Muscle layer of colon (tissue), 2 donors: Measurements from ENCODE around the gene CELSR1.

ENCODE experiments used
- H3K27ac ChIP-seq: one replicate; pipeline ENCODE4 v1.7.0; 2013; ENCODE audit warnings: low read depth, mild to moderate bottlenecking, low read length, moderate library complexity
- H3K27me3 ChIP-seq, 2 donors: one replicate each; pipeline ENCODE4 v1.7.0; 2013; ENCODE audit warnings: low read length in 2 of 2, mild to moderate bottlenecking in 2 of 2; ENCODE audit not compliant: insufficient read depth in 2 of 2, control insufficient read depth in 1 of 2
- H3K36me3 ChIP-seq: one replicate; pipeline ENCODE4 v1.7.0; 2013; ENCODE audit warnings: mild to moderate bottlenecking, low read length; ENCODE audit not compliant: insufficient read depth
- H3K4me1 ChIP-seq: one replicate; pipeline ENCODE4 v1.7.0; 2013; ENCODE audit warnings: mild to moderate bottlenecking, low read length; ENCODE audit not compliant: insufficient read depth
- H3K4me3 ChIP-seq, 2 donors: one replicate each; pipeline ENCODE4 v1.7.0; 2013; ENCODE audit warnings: low read length in 2 of 2, low read depth in 1 of 2, mild to moderate bottlenecking in 1 of 2, moderate library complexity in 1 of 2
- H3K9ac ChIP-seq: one replicate; pipeline ENCODE4 v1.7.0; 2013; ENCODE audit warnings: low read length
- H3K9me3 ChIP-seq: one replicate; pipeline ENCODE4 v1.7.0; 2013; ENCODE audit warnings: mild to moderate bottlenecking, low read length
- donor health status: abdominal sarcoma.
- donor health status: Adenocarcinoma of cecum.

The CELSR1 gene

DNA sequence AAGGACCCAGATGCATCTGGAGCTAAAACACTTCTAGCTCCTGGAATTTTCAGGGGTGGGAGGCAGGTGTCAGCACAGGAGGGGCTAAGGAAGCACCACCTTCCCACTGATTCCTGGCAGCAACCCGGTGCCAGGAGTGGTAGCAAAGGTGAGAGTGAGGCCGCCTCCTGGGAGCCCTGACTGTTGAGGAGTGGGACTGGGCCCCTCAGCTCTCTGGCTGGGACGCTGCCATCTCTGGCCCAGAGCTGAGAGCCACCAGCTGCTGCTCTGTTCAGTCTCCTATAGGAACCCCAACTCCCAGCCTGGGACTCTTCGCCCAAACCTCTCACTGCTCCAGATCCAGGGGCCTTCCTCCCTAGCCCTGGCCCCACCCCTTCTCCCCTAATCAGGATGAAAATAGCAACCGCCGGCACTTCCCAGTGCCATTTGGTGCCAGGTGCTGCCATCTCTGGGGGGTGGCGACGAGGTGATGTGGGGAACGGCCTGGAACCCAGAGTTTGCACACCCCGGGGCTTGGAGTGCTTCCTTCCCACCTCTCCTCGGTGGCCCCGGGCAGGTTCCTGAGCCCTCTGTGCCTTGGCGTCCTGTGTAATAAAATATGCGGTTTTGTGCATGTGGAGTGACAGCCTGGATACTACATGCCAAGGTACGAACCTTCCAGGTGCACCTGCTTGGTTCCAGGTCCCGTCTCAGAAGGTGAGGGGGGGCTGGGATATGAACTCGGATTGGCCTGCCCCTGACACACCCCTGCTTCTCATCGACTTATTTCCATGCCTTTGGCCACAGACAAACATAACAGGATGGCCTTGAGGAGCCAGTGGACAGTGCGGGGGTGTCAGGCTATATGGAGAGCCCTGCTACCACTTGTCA lies 35.7 kb upstream of the CELSR1 start:
- no peak overlapping the region for H3K4me3 ChIP-seq
- no peaks in the 10 kb centered on the region for H3K36me3 ChIP-seq
- peaks cover 10% of the 10 kb centered on the region for H3K4me1 ChIP-seq
- no peaks in the 10 kb centered on the region for H3K27me3 ChIP-seq
- no peaks in the 10 kb centered on the region for H3K9me3 ChIP-seq
- no peak overlapping the region for H3K27ac ChIP-seq
- no peak overlapping the region for H3K9ac ChIP-seq

DNA sequence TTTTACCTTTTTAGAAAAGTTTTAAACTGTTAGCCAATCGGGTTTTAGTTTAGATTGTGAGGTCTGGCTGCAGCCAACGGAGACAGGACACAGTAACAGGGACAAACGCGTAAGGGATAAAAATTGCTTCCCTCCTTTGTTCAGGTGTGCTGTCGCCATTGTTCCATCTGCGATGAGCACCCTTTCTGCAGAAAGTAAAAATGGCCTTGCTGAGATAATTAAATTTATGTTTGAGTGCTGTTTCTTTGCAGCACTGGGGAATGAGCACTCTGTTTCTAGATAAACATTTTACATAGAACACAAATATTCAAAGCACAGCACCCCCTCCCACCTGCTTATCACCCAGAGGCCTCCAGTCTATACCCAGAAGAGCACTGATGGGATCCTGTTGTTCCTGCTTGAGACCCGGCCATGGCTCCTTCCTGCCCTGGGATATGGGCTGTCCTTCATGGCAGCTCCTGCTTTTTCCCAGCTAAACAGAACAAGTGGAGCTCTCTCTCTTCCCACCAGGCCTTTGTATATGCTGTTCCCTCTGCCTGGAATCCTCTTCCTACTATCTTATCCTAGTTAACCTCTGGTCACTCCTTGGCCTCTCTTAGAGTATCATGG lies 34.3 kb upstream of the CELSR1 start:
- H3K9ac ChIP-seq, result no peak overlapping the region
- H3K27ac ChIP-seq, result no peak overlapping the region
- H3K4me1 ChIP-seq, result peaks cover 6% of the 10 kb centered on the region
- H3K4me3 ChIP-seq, result no peak overlapping the region
- no peaks in the 10 kb centered on the region for H3K9me3 ChIP-seq
- H3K27me3 ChIP-seq, result no peaks in the 10 kb centered on the region
- H3K36me3 ChIP-seq, result no peaks in the 10 kb centered on the region

DNA sequence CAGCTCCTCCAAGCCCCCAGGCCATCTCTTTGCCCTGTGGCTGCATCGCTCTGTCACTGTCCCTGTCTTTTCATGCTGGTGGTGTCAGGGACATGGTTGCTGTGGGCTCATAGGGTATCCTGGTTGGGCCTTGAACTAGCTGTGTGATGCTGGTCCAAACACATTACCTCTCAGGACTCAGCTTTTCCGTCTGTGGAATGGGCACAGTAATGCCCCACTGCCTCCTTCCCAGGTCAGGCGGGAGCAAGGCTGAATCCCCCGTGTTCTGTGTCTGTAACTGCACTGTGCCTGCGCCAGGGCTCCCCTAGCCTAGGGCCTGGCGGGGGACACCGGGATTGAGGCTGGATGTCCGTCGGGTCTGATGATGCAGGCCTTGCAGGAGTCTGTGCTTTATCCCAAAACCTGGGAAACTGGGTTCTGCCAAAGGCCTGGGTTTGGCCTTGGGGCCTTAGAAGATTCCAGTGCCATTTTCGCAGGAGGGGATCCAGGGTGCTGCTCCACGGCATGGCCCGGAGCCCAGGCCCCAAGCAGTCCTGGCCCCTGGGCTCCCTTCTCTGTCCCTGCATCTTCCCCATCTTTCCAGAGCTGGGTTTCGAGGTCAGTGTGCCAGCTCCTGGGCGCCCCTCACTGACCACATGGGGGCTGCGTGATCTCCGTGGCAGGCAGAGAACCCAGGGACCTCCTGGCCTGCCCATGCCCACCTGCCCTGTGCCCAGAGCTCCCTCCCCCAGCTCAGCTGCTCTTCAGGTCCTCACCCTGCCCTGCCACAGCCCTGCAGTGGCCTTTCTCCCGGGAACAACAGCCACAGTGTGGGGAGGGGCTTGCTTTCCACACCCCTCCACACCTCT lies 32.7 kb upstream of the CELSR1 start:
- Histone ChIP-seq H3K27ac (no peak overlapping the region), H3K4me1 (no peaks in the 10 kb centered on the region), H3K9ac (no peak overlapping the region)

DNA sequence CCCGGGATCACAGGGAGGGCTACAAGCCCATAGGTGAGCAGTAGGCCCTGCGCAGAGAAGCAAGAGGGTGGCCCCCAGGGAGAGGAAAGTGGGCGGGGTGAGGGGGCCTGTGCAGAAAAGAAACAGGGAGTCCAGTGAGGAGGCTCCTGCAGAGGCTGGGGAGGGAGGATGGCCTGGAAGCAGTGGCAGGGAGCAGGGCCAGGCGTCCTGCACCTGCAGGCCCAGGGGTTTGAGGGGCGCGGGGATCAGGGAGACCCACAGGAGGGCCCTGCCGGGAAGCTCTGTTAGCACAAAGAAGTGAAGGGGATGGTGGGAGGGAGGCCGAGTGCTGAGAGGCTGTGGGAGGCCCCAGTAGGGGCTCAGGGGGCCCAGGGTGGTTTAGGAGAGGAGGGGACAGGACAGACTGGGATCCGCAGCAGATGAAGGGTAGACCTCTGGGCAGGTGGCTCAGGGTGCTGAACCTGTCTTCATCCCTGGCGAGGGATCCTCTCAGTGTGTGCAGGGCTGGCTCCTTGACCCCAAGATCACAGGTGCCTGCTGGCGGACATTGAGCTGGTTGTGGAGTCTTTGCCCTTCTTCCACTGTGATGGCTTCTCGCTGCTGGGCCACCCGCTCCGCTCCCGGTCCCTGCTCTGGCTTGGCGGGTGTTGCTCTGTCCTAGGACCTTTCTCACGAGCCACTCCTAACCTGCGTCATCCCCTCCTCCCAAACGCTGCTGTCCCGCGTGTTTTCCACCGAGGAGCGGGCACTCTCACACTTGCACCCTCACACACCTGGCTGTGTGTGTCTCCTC lies 31.8 kb upstream of the CELSR1 start:
- no peak overlapping the region for H3K4me3 ChIP-seq
- no peaks in the 10 kb centered on the region for H3K9me3 ChIP-seq
- no peaks in the 10 kb centered on the region for H3K27me3 ChIP-seq
- no peaks in the 10 kb centered on the region for H3K4me1 ChIP-seq
- H3K36me3 ChIP-seq, result no peaks in the 10 kb centered on the region
- H3K27ac ChIP-seq, result no peak overlapping the region
- no peak overlapping the region for H3K9ac ChIP-seq

More for the DNA sequence above, 32.7 kb upstream of the CELSR1 start:
- Histone ChIP-seq H3K27me3 (no peaks in the 10 kb centered on the region), H3K9me3 (no peaks in the 10 kb centered on the region), H3K36me3 (no peaks in the 10 kb centered on the region), H3K4me3 (no peak overlapping the region)

DNA sequence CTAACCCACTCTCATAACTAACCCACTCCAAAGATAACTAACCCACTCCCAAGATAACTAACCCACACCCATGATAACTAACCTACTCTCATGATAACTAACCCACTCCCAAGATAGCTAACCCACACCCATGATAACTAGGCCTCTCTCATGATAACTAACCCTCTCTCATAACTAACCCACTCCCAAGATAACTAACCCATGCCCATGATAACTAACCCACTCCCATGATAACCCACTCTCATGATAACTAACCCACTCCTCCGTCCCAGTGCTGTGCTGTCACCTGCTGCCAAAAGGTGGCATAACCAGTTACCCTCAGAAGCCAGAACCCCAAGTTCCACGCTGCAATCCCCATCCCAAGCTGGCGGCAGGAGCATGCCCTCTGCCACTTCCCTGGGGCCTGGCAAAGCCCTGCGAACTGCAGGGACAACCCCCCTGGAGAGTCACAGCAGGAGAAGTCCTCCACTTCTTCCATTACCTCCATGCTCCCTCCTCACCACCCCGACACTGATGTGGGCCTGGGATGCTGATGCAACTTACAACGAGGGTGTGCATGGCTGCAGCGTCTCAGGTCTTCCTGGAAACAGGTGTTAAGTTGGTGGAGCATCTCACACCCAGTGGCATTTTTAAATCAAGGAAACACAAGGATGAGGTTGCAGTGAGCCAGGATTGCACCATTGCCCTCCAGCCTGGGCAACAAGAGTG lies 30.8 kb upstream of the CELSR1 start:
- no peak overlapping the region for H3K4me3 ChIP-seq
- no peaks in the 10 kb centered on the region for H3K9me3 ChIP-seq
- no peaks in the 10 kb centered on the region for H3K36me3 ChIP-seq
- H3K27ac ChIP-seq, result no peak overlapping the region
- peaks cover 5% of the 10 kb centered on the region for H3K4me1 ChIP-seq
- H3K27me3 ChIP-seq, result no peaks in the 10 kb centered on the region
- H3K9ac ChIP-seq, result no peak overlapping the region

DNA sequence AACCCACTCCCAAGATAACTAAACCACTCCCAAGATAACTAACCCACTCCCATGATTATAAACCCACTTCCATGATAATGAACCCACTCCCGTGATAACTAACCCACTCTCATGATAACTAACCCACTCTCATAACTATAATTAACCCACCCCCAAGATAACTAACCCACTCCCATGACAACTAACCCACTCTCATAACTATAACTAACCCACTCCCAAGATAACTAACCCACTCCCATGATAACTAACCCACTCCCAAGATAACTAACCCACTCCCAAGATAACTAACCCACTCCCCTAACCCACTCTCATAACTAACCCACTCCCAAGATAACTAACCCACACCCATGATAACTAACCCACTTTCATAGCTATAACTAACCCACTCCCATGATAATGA lies 30.1 kb upstream of the CELSR1 start:
- H3K27ac ChIP-seq, result no peak overlapping the region
- H3K36me3 ChIP-seq, result no peaks in the 10 kb centered on the region
- no peak overlapping the region for H3K4me3 ChIP-seq
- peaks cover 5% of the 10 kb centered on the region for H3K4me1 ChIP-seq
- H3K27me3 ChIP-seq, result no peaks in the 10 kb centered on the region
- H3K9me3 ChIP-seq, result no peaks in the 10 kb centered on the region
- H3K9ac ChIP-seq, result no peak overlapping the region

DNA sequence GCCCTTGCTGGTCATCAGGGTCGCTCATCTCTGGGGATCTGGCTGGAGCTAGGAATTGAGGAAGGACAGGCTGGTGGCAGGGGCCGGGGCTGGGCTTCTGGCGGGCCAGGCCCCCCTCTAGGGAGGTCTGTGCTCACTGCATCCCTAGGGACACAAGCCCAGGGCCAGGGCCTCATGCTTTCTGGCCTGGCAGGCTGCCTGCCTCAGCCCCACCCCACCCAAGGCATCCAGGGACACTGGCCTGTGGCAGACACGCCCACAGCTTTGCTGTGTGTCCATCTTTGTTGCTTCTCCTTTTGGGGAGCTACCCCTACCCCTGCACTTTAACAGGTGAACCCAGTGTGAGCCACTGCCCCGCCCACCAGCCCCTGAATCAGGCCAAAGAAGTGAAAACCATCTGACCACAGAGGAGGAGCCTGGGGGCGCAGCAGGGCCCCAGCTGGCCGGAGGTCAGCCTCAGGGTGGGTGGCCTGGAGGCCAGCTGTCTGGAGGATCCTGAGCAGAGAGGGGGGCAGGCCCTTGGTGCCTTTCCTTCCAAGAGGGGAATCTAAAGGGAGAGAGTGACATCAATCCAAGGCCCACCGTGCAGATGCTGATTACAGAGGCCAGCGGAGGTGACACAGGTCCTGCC lies 26.8 kb upstream of the CELSR1 start:
- no peaks in the 10 kb centered on the region for H3K9me3 ChIP-seq
- peaks cover 5% of the 10 kb centered on the region for H3K4me1 ChIP-seq
- no peak overlapping the region for H3K4me3 ChIP-seq
- H3K27me3 ChIP-seq, result no peaks in the 10 kb centered on the region
- no peak overlapping the region for H3K9ac ChIP-seq
- H3K27ac ChIP-seq, result no peak overlapping the region
- H3K36me3 ChIP-seq, result no peaks in the 10 kb centered on the region

DNA sequence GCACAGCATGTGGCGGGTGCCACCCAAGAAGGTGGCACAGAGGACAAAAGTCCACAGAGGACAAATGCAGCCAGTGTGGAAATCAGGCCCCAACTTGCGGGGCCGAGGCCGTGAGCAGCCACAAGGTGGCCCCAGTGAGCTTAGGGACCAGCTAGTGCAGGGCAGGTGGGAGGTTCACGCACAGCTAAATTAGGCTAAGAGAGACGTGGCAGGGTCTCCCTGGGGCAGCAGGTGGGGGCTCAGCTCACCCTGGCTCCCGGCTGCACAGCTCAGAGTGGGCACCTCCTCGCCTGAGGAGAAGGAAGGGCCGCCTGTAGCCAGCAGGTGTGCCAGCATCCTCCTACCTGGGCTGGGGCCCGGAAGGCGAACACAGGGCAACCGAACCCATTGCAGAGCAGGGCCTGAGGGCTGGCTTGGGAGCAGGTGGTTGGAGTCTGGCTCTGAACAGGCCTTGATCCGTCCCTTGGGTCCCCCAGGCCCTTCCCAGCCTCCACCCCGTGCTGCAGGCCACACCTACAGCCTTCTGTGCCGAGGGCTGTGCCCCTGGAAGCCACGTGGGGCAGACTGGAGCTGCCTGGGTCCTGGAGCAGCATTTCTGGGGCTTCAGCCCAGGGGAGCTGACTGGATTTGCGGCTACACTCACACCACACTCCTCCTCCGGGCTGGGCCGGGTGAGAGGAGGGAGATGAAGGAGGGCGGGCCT lies 26.1 kb upstream of the CELSR1 start:
- Histone ChIP-seq H3K27ac (no peak overlapping the region), H3K4me1 (peaks cover 5% of the 10 kb centered on the region), H3K36me3 (no peaks in the 10 kb centered on the region), H3K9ac (no peak overlapping the region), H3K4me3 (no peak overlapping the region), H3K9me3 (no peaks in the 10 kb centered on the region), H3K27me3 (no peaks in the 10 kb centered on the region)

DNA sequence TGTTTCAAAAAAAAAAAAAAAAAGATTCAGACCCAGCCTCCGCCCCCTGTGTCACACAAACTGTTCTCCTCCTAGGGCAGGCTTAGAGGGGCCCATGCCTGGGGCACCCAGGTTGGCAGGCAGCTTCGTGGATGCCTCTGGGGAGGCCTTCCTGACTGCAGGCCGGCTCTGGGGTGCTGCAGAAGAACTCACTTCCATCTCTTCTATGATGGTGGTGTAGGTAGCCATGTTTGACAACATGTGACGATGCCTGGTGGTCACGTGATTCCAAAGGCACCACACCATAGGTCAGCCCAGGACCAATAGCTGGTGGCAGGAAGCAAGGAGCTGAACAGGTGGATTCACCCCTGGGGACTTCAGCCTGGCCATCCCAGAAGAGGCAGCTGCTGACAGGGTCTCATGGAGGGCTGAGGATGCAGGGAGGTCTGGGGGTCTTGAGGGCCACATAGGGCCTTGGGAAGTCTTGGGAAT lies 24.1 kb upstream of the CELSR1 start:
- H3K4me1 ChIP-seq, result peaks cover 5% of the 10 kb centered on the region
- no peaks in the 10 kb centered on the region for H3K27me3 ChIP-seq
- H3K9ac ChIP-seq, result no peak overlapping the region
- H3K4me3 ChIP-seq, result no peak overlapping the region
- H3K27ac ChIP-seq, result no peak overlapping the region
- H3K9me3 ChIP-seq, result no peaks in the 10 kb centered on the region
- no peaks in the 10 kb centered on the region for H3K36me3 ChIP-seq
